HG03064 (cell line): Measurements from ENCODE around the gene COMMD7.
A peak's percentile ranks its signal among the peaks of the same experiment; 100 is the strongest.

ENCODE experiments used
- ATAC-seq: cut with Tn5 transposase; IDR thresholded peaks from one replicate; pipeline ENCODE4 v1.9.1; 2021; ENCODE audit warnings: low read depth; ENCODE audit not compliant: unreplicated experiment

Gene COMMD7

GRCh38 chr20:32743237-32744112 is at the start of gene COMMD7:
COMMD7 (minus strand) TSS chr20:32743467; CDS start chr20:32743391, 76 bp downstream.
- ATAC-seq, result peak; percentile 55

GRCh38 chr20:32792731-32793458 is 49.6 kb upstream of the COMMD7 start:
- ATAC-seq, result no peak

GRCh38 chr20:32792316-32792715 is 49.0 kb upstream of the COMMD7 start:
- no peak for ATAC-seq

- no peak for ATAC-seq
Measured at GRCh38 chr20:32790751-32791057, 47.4 kb upstream of the COMMD7 start.

- no peak for ATAC-seq
Measured at GRCh38 chr20:32789896-32790750, 46.9 kb upstream of the COMMD7 start.

GRCh38 chr20:32787168-32787567 is 43.9 kb upstream of the COMMD7 start:
- no peak for ATAC-seq

- ATAC-seq, result no peak
Measured at GRCh38 chr20:32786059-32786760, 42.9 kb upstream of the COMMD7 start.

GRCh38 chr20:32784369-32785080 is 41.3 kb upstream of the COMMD7 start:
- no peak for ATAC-seq

- ATAC-seq, result no peak
Measured at GRCh38 chr20:32780749-32781655, 37.7 kb upstream of the COMMD7 start.

GRCh38 chr20:32780278-32780677 is 37.0 kb upstream of the COMMD7 start:
- no peak for ATAC-seq

GRCh38 chr20:32779500-32780211 is 36.4 kb upstream of the COMMD7 start:
- no peak for ATAC-seq

- ATAC-seq, result no peak
Measured at GRCh38 chr20:32777177-32777956, 34.1 kb upstream of the COMMD7 start.

- no peak for ATAC-seq
Measured at GRCh38 chr20:32775336-32775991, 32.2 kb upstream of the COMMD7 start.

- ATAC-seq, result no peak
Measured at GRCh38 chr20:32773855-32774254, 30.6 kb upstream of the COMMD7 start.

- no peak for ATAC-seq
Measured at GRCh38 chr20:32773223-32773622, 30.0 kb upstream of the COMMD7 start.

- ATAC-seq, result no peak
Measured at GRCh38 chr20:32772046-32772445, 28.8 kb upstream of the COMMD7 start.
